GM12878 (cell line): ENCODE measurements around the gene FADD. TPM values are rescaled to one million over a fixed set of nuclear protein-coding genes. Genes with fewer than 3 reads are reported as not detected.

Experiments
- ATAC-seq: fragments of 200-7000 bp; cut with Tn5 transposase; 3 replicates; pipeline ENCODE4 v1.9.1; 2020; ENCODE audit warnings: mild to moderate bottlenecking, moderate library complexity
- BruUV-seq: library from RNA; stranded (reverse); fragments of 400-500 nt; replicated peaks from 2 replicates; lab custom pipeline; 2021; lab: Mats Ljungman, UMichigan
- CTCF ChIA-PET: fragments of 300-600 bp; sonication (Branson Sonifier 250); formaldehyde crosslinking; extraction: SDS; loops from one replicate; lab custom pipeline; 2021; ENCODE audit warnings: inconsistent platforms; lab: Yijun Ruan, JAX
- POLR2A ChIA-PET: fragments of 350-600 bp; formaldehyde crosslinking; extraction: SDS; loops from one replicate; lab custom pipeline; 2021; ENCODE audit warnings: inconsistent platforms; lab: Charles Lee
- RAD21 ChIA-PET: fragments of 300-600 bp; sonication (Branson Sonifier 250); formaldehyde crosslinking; loops from one replicate; lab custom pipeline; 2023; ENCODE audit warnings: antibody characterized with exemption; ENCODE audit not compliant: unreplicated experiment; lab: Charles Lee
- SMC1A ChIA-PET: fragments of 300-600 bp; sonication (Branson Sonifier 250); formaldehyde crosslinking; loops from one replicate; lab custom pipeline; 2023; ENCODE audit not compliant: unreplicated experiment, uncharacterized antibody; lab: Charles Lee
- DNase-seq: peaks from one replicate; pipeline ENCODE4 v3.0.0-alpha.2; 2011; ENCODE audit warnings: low read depth, low spot score
- FAIRE-seq: peaks from 3 replicates; lab custom pipeline; 2011; peaks lifted over from hg19 to GRCh38; lab: Jason Lieb, UNC
- H2AFZ ChIP-seq: 2 replicates; pipeline ENCODE4 v1.6.0; 2011; ENCODE audit warnings: low read depth, low read length, control low read depth; ENCODE audit not compliant: control insufficient read depth
- H3K27ac ChIP-seq: 2 replicates; pipeline ENCODE4 v1.5.1; 2011; ENCODE audit warnings: control low read depth; ENCODE audit not compliant: control insufficient read depth, insufficient read depth
- H3K27me3 ChIP-seq, 2 experiments: replicated peaks in 1 of 2; 2 replicates each; pipeline versions ENCODE4 v1.6.0 to v1.6.1; 2011; ENCODE audit warnings: low read length in 1 of 2; ENCODE audit not compliant: control insufficient read depth in 2 of 2, insufficient read depth in 2 of 2
- H3K36me3 ChIP-seq, 2 experiments: 2 replicates each; pipeline ENCODE4 v1.5.1; 2011; ENCODE audit warnings: low read length in 1 of 2; ENCODE audit not compliant: control insufficient read depth in 2 of 2, insufficient read depth in 2 of 2
- H3K4me1 ChIP-seq: 2 replicates; pipeline ENCODE4 v1.6.1; 2011; ENCODE audit warnings: mild to moderate bottlenecking, low read length, moderate library complexity, mixed read lengths; ENCODE audit not compliant: control insufficient read depth, insufficient read depth
- H3K4me2 ChIP-seq: 2 replicates; pipeline ENCODE4 v1.6.0; 2011; ENCODE audit warnings: control low read depth; ENCODE audit not compliant: control insufficient read depth, insufficient read depth
- H3K4me3 ChIP-seq: fragments of 200-600 bp; sonication (generic); 2 replicates; pipeline ENCODE4 v1.5.1; 2016
- H3K79me2 ChIP-seq: 2 replicates; pipeline ENCODE4 v1.6.0; 2011; ENCODE audit warnings: low read length; ENCODE audit not compliant: control insufficient read depth, insufficient read depth
- H3K9ac ChIP-seq: 2 replicates; pipeline ENCODE4 v1.8.0; 2011; ENCODE audit warnings: low read length, control low read depth, mixed read lengths; ENCODE audit not compliant: control insufficient read depth, insufficient read depth
- H3K9me3 ChIP-seq: replicated peaks from 3 replicates; pipeline ENCODE4 v1.5.1; 2011; ENCODE audit warnings: mild to moderate bottlenecking, low read length; ENCODE audit not compliant: control insufficient read depth, insufficient read depth
- H4K20me1 ChIP-seq: 2 replicates; pipeline ENCODE4 v1.6.0; 2011; ENCODE audit not compliant: control insufficient read depth, insufficient read depth
- MXI1 ChIP-seq: fragments of 150-350 bp; IDR thresholded peaks from 2 replicates; pipeline ENCODE4 v1.6.1; 2011; ENCODE audit warnings: low read depth, mild to moderate bottlenecking, inconsistent platforms, low read length, improper control_type of control experiment
- PKNOX1 ChIP-seq: fragments of 450-650 bp; IDR thresholded peaks from 2 replicates; pipeline ENCODE4 v1.6.1; 2016; ENCODE audit warnings: mild to moderate bottlenecking
- RAD51 ChIP-seq: fragments of 450-650 bp; IDR thresholded peaks from 2 replicates; pipeline ENCODE4 v1.6.1; 2016; ENCODE audit warnings: moderate library complexity, mild to moderate bottlenecking, inconsistent platforms
- ZNF274 ChIP-seq: IDR thresholded peaks from one replicate; pipeline ENCODE4 v1.8.0; 2011; ENCODE audit not compliant: insufficient read length, insufficient read depth
- WGBS: methylation state at CpG from one replicate; pipeline ENCODE4 v1.1.6; 2016; ENCODE audit warnings: low lambda C conversion rate; ENCODE audit not compliant: insufficient replicate concordance, insufficient coverage; ENCODE audit errors: missing lambda C conversion rate; 5-methylcytosine and 5-hydroxymethylcytosine counted together
- in situ Hi-C: fragments of 300-500 bp; cut with MboI; formaldehyde crosslinking; loops from 9 replicates; pipeline ENCODE4 v1.14.3; 2018; ENCODE audit warnings: mixed read lengths
- intact Hi-C: fragments of 100-400 bp; cut with micrococcal nuclease; formaldehyde crosslinking; loops from one replicate; pipeline ENCODE4 v1.14.2; 2022; ENCODE audit not compliant: unreplicated experiment
- polyA plus RNA-seq, 11 experiments: library from polyadenylated mRNA; depleted of rRNA in 4 of 11; unstranded in 6 of 11; stranded (reverse) in 5 of 11; fragments of >200 nt; fragmentation: Nextera tagmentation in 4 of 11; fragmentation: Illumina TruSeq in 1 of 11; extraction: Ambion mirVana in 4 of 11; extraction: Trizol in 1 of 11; gene quantifications; 1 replicate in 1 of 11; 2 replicates in 10 of 11; pipeline versions ENCODE4 v1.2.1 to v1.2.3, GENCODE V29; 2011 to 2016; ENCODE audit warnings: inconsistent platforms in 2 of 11, missing spikeins in 2 of 11, low read depth in 1 of 11
- total RNA-seq, 4 experiments: library from RNA; depleted of rRNA in 3 of 4; stranded (reverse); fragments of >200 nt in 3 of 4; fragmentation: Illumina TruSeq in 1 of 4; extraction: Trizol in 1 of 4; gene quantifications; 2 replicates each; pipeline versions ENCODE4 v1.2.1 to v1.2.3, GENCODE V29; 2013 to 2021

The FADD gene
- total and polyA plus RNA-seq, 10 of the 15 experiments (the other 5 are each of a cell fraction or from before 2014, with no cell fraction given): 0.32 to 38.7 (median 21.8) TPM

- intact Hi-C loops (no loop called here), in situ Hi-C loops (no loop called here)
- ATAC-seq: no peak
- 66% methylated on average over 13 of the region's 16 CpGs for WGBS
- no peak for DNase-seq
- no peaks in the 10 kb centered on the region; a peak in 1 of 4 replicates for H3K27me3 ChIP-seq
- H3K27ac ChIP-seq: no peak overlapping the region
- H2AFZ ChIP-seq: no peak overlapping the region
- no peak overlapping the region for H3K4me3 ChIP-seq
- ChIA-PET CTCF (interaction anchor here (0.7 kb wide), 1 partner anchor 146 kb away, joined by 4 read pairs; no protein-coding TSS in a partner anchor), RAD21 (no interaction called here), SMC1A (interaction anchor here (0.8 kb wide), 1 partner anchor 14 kb away, joined by 5 read pairs; no protein-coding TSS in a partner anchor), POLR2A (no interaction called here)
- H4K20me1 ChIP-seq: no peaks in the 10 kb centered on the region; the same call in 1 of the 2 replicates
- no peaks in the 10 kb centered on the region for H3K36me3 ChIP-seq
- H3K9me3 ChIP-seq: no peaks in the 10 kb centered on the region; the same call in 2 of the 3 replicates
- H3K9ac ChIP-seq: no peak overlapping the region
- TF ChIP-seq PKNOX1 (no peak), MXI1 (no peak), ZNF274 (no peak), RAD51 (no peak)
- no peaks in the 10 kb centered on the region for H3K79me2 ChIP-seq
- no peak overlapping the region for H3K4me2 ChIP-seq
- no TSS peak for BruUV-seq
- peaks cover 8% of the 10 kb centered on the region; the same call in 1 of the 2 replicates for H3K4me1 ChIP-seq
- FAIRE-seq: no peak
Measured at GRCh38 chr11:70250876-70251658, 48.0 kb downstream of the FADD start.
